ENCODE results near the gene GABRG3.
"Not testable (repeated sequence)": the region's sequence is repeated elsewhere in the genome, so short reads cannot be mapped to it uniquely, and the experiment has no call there.

GABRG3 gene

DNA sequence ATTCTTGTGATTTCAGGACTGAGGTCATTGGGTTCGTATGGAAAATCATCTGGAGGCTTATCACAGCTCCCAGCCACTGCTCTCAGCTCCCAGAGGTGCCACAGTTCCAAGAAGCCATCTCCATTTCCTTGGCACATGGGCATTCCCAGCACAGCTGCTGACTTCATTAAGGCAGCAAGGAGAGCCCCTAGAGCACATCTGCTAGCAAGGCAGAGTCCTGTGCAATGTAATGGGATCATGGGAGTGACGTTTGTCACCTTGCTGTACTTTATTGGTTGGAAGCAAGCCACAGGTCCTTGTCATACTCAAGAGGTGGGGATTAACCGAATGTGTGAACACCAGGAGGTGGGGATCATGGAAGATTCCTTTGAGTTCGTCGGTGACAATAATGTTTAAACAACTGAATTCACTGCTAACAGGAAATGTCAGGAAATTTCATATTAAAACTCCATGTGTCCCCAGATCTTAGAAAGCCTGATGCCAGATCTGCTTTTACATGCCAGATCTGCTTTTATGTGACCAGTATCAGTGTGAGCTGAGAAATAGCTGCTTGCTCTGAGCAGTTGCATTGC, 148.8 kb downstream of the GABRG3 start:
- no peak for DNase-seq

DNA sequence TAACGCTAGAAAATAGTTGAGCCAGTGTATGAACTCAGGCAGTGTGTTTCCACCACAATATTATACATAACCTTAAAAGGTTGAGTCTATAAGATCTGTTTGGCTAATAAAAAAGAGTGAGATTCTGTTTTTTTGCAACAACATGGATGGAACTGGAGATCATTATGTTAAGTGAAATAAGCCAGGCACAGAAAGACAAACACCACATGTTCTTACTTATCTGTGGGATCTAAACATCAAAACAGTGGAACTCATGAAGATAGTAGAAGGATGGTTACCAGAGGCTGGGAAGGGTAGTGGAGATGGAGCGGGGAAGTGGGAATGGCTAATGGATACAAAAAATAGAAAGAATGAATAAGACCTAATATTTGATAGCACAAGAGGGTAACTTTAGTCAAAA, 150.7 kb downstream of the GABRG3 start:
- DNase-seq: no peak

GRCh38 chr15:27123291-27123690, 152.3 kb downstream of the GABRG3 start:
- no peak for DNase-seq

DNA sequence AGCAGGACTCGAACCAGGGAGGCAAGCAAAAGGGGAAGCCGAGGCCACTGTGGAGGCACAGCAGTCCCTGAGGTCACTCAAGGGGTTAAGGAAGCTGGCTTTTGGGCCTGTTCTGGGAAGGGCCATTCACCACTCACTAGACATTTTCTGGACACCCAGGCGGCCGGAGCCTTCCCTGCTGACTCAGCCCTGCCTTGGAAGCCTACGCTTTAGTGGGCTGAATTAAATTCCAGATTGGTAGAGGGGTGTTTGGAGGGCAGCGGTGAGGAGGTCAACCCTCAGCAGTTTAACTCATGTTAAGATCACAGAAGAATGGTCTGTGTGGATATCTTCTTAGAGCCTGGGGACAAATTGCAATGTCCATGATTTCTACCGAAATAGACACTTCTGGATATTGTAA, 152.8 kb downstream of the GABRG3 start:
- DNase-seq: no peak

GRCh38 chr15:27124287-27124871, 153.4 kb downstream of the GABRG3 start:
- no peak for DNase-seq

DNA sequence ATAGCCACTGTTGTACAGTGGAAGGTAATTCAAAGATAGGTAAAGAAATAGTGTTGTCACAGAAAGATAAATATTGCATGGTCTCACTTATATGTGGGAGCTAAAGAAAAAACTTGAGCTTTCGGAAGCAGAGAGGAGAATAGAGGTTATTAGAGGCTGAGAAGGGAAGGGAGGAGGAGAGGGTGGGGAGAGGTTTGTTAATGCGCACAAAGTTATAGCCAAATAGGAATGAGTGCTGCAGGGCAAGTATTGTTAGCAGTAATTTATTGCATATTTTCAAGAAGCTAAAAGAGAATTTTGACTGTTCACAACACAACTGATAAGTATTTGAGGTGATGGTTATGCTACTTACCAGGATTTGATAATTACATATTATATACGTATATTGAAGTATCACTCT, 154.2 kb downstream of the GABRG3 start:
- DNase-seq: no peak

GRCh38 chr15:27126449-27126848, 155.5 kb downstream of the GABRG3 start:
- DNase-seq: no peak

DNA sequence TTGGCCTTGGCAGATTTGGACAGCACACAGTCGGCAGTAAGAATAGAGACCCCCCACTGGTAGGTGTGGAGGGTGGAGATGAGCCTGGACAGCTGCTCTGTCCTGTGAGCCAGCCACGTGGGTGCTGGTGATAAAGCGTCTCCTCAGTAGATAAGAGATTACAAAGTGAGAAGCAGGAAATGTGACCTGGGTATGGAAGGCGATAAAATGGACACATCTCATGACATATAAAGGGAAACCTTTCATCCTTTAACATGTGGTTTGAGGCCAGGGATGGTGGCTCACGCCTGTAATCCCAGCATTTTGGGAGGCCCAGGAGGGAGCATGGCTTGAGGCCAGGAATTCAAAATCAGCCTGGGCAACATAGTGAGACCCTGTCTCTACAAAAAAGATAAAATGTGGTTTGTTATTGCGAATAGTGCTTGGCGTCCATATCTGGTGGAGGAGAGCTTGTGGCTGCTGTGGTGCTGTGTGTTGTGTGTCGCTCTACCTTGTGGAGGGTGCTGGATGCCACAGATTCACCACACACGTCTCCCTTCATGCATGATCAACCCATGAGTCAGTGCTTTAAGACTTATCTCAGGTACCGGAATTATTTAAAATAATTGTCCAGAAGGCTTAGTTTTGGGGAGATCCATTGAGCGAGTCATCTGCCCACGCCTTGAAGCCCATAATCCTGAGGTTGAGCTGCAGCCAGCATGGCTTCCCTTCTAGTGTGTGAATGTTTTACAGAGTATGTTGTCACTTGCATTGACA, 157.0 kb downstream of the GABRG3 start:
- DNase-seq: no peak

- DNase-seq: no peak
Measured at GRCh38 chr15:27133249-27133648, 162.3 kb downstream of the GABRG3 start.

DNA sequence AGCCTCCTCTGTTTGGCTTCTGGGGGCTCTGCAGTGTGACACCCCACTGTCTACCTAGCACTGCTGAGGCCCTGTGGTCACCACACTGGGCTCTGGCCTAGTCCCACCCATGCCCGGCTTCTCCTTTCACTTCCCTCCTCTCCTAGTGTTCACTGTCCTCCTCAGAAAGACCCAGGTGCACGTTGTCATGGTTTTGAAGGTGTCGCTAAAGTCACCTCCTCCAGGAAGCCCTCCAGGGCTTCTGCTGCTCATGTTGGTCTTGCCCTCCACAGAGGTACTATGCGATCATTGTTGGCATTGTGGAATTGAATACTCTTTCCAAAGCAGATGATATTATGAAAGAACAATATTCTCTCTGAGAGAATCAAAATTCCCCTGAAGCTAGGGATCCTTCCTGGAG, 163.5 kb downstream of the GABRG3 start:
- DNase-seq: no peak

- no peak for DNase-seq
Measured at GRCh38 chr15:27135151-27135550, 164.2 kb downstream of the GABRG3 start.

GRCh38 chr15:27137127-27137526, 166.1 kb downstream of the GABRG3 start:
- DNase-seq: no peak

DNA sequence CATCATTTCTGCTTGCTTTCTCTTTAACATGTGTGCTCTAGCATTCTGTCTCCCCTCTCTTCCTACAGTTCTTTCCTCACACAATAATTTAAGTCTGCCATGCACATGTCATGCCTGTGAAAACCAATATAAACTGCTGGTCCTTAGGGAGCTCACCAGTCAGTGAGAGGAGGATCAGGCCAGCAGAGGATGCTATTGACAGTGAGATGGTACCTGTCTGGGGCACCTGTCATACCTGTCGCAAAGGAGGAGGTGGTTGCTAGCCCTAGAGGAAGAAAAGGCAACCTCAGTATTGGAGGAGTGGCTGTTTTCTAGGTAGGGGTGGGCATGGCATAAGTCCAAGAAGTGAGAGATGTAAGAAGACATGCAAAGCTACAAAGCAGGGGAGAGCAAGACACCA, 194.6 kb downstream of the GABRG3 start:
- no peak for DNase-seq

DNA sequence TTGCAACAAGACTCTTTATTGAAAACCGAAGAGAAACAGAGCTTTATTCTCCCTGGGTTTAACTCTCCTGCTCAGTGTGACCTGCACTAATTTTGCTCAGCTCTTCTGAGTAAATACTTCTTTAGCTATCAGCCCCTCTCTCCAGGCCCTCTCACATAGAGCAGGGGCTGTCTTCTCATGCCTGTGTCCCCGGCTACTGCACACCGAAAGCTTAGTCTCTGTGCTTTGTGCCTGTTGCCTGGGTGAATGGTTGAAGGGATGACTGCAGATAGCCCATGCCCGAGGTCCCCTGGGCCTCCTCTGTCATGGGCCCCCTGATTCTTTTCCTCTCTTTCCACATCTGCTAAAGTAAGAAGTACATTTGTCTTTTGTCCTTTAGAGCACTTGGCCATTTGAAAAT, 195.9 kb downstream of the GABRG3 start:
- no peak for DNase-seq

DNA sequence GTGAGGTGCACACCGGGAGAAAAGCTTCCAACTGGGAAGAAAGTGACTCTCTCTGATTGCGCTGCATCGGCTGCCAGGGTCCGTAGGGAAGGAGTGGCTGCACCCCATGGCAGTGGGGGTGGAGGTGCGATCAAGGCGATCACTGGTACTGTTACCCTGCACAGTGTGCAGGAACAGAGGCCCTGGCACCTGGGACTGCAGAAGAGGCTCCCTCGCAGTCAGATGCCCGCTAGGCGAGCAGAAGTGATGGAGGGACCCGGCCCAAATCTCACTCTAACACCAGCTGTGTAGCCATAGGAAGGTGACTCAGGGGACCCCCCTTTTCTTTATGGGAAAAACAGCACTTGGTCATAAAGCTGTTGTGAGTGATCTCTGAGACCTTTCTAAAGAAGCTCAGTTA, 196.8 kb downstream of the GABRG3 start:
- no peak for DNase-seq

- no peak for DNase-seq
Measured at GRCh38 chr15:27170851-27171250, 199.9 kb downstream of the GABRG3 start.

- no peak for DNase-seq
Measured at GRCh38 chr15:27172821-27173220, 201.8 kb downstream of the GABRG3 start.

DNA sequence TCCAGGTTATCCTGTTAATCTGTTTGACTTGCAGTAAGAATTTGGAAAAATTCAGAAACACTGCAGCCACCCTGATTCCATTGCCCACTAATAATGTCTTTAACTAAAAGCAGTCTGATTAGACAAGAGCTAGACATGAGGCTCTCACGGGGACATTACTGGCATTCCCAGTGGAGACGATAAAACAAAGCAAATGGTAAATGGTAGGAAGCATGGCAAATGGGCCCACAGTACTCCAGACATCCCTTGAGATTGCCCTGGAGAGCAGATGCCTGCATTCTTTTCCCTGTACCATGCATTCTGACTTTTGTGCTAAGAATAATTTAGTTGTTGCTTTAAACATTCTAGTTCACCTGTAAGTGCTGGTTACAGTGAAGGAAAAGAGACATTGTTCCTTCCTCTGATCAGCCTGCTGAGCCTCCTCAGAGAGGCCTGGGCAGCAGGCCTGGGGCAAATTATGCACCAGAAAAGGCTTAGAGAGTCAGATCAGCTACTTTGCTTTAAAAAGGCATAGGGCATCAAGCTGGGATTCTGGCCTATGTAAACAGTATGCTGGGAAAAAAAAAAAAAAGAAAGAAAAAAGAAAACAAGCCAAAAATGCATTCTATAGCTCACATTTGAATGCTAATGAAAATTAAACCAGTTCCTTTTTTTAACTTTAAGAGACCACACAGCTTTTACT, 204.6 kb downstream of the GABRG3 start:
- DNase-seq: no peak

DNA sequence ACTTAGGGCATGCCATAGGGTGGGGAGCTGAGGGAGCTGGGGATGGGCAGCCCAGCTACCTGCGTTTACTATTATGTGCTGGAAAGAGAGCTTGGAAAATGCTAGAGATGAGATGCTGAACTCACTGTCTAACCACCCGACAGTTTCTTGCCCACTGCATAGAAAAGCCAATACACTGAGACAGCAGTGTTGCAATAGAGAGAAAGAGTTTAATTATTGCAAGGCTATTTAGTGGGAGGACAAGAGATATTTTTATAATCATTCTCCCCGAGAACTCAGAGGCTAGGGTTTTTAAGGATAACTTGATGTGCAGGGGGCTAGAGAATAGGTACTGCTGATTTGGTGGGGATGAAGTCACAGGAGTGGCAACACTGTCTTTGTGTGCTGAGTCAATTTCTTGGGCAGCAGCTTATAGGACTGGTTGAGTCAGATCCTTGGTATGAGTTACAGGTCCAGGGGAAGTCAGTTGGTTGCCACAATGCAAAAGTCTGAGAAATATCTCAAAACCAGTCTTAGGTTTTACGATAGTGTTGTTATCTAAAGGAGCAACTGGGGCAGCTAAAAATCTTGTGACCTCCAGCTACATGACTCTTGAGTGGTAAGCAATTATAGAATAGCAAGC, 205.9 kb downstream of the GABRG3 start:
- DNase-seq: no peak

GRCh38 chr15:27179789-27180188, 208.8 kb downstream of the GABRG3 start:
- DNase-seq: no peak

- DNase-seq: no peak
Measured at GRCh38 chr15:27182561-27183110, 211.7 kb downstream of the GABRG3 start.

DNA sequence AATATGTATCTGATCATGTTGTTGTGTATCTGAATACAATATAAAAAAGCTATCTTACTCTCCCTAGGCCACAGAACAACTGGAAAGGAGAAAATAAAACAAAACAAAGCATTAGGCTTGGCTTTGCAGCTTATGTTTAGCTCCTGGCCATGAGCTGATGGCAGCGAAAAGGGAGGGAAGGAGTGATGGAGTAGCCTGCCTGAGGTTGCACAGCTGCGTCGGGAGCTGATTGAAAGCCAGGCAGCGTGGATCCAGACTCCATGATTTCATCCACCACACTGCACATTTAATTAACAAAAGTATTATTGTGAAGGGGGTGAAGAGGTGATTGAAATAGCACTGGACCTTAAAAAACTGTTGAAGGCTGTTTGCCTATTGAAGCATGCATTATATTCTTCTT, 212.2 kb downstream of the GABRG3 start:
- DNase-seq: no peak

- not testable (repeated sequence) for DNase-seq
Measured at GRCh38 chr15:27191515-27191914, 220.5 kb downstream of the GABRG3 start.
